ENCODE results near the gene COMT. TPM values are rescaled to one million over a fixed set of nuclear protein-coding genes. Genes with fewer than 3 reads are reported as not detected.

Gene COMT
- total and polyA plus RNA-seq, 9 donors = 61.9 to 104 (median 81.3) TPM

- WGBS (ENCODE audit: insufficient coverage) = 67% methylated on average over 11 of the region's 13 CpGs
- H3K27me3 ChIP-seq (ENCODE audit: control insufficient read depth, insufficient read depth, low read length) = no peaks in the 10 kb centered on the region
- no peak for DNase-seq
- peaks cover 28% of the 10 kb centered on the region for H3K4me1 ChIP-seq (ENCODE audit: control insufficient read depth, insufficient read depth, low read length)
- peaks cover 95% of the 10 kb centered on the region for H3K36me3 ChIP-seq (ENCODE audit: control insufficient read depth, insufficient read depth, low read length)
- no peak overlapping the region for H3K4me3 ChIP-seq (ENCODE audit: low read length)
- H3K27ac ChIP-seq (ENCODE audit: low read length) = peak overlapping the region; percentile 42
- H3K9me3 ChIP-seq (replicated peaks; ENCODE audit: control insufficient read depth, low read depth, low read length) = no peaks in the 10 kb centered on the region
Measured at GRCh38 chr22:19974935-19975706, 33.5 kb downstream of the COMT start.

- peaks cover 25% of the 10 kb centered on the region for H3K4me1 ChIP-seq (ENCODE audit: control insufficient read depth, insufficient read depth, low read length)
- peaks cover 96% of the 10 kb centered on the region for H3K36me3 ChIP-seq (ENCODE audit: control insufficient read depth, insufficient read depth, low read length)
- no peak for DNase-seq
- no peak overlapping the region for H3K4me3 ChIP-seq (ENCODE audit: low read length)
- no peaks in the 10 kb centered on the region for H3K27me3 ChIP-seq (ENCODE audit: control insufficient read depth, insufficient read depth, low read length)
- H3K9me3 ChIP-seq (replicated peaks; ENCODE audit: control insufficient read depth, low read depth, low read length) = no peaks in the 10 kb centered on the region
- no peak overlapping the region for H3K27ac ChIP-seq (ENCODE audit: low read length)
- WGBS (ENCODE audit: insufficient coverage) = no CpG with 5 or more reads among the region's 4 CpGs
Measured at GRCh38 chr22:19975707-19976035, 34.1 kb downstream of the COMT start.

GRCh38 chr22:19976671-19977070 is 35.1 kb downstream of the COMT start:
- no peak for DNase-seq
- no peak overlapping the region for H3K4me3 ChIP-seq (ENCODE audit: low read length)
- H3K9me3 ChIP-seq (replicated peaks; ENCODE audit: control insufficient read depth, low read depth, low read length) = no peaks in the 10 kb centered on the region
- H3K4me1 ChIP-seq (ENCODE audit: control insufficient read depth, insufficient read depth, low read length) = peaks cover 16% of the 10 kb centered on the region
- no peaks in the 10 kb centered on the region for H3K27me3 ChIP-seq (ENCODE audit: control insufficient read depth, insufficient read depth, low read length)
- 90% methylated on average over 2 of the region's 3 CpGs for WGBS (ENCODE audit: insufficient coverage)
- H3K36me3 ChIP-seq (ENCODE audit: control insufficient read depth, insufficient read depth, low read length) = peaks cover 96% of the 10 kb centered on the region
- no peak overlapping the region for H3K27ac ChIP-seq (ENCODE audit: low read length)

- H3K27me3 ChIP-seq (ENCODE audit: control insufficient read depth, insufficient read depth, low read length) = no peaks in the 10 kb centered on the region
- peaks cover 21% of the 10 kb centered on the region for H3K4me1 ChIP-seq (ENCODE audit: control insufficient read depth, insufficient read depth, low read length)
- whole genome bisulfite sequencing (ENCODE audit: insufficient coverage) = 90% methylated on average over 32 of the region's 32 CpGs
- no peak overlapping the region for H3K4me3 ChIP-seq (ENCODE audit: low read length)
- peaks cover 93% of the 10 kb centered on the region for H3K36me3 ChIP-seq (ENCODE audit: control insufficient read depth, insufficient read depth, low read length)
- no peaks in the 10 kb centered on the region for H3K9me3 ChIP-seq (replicated peaks; ENCODE audit: control insufficient read depth, low read depth, low read length)
- no peak overlapping the region for H3K27ac ChIP-seq (ENCODE audit: low read length)
- no peak for DNase-seq
Measured at GRCh38 chr22:19977296-19978243, 36.0 kb downstream of the COMT start.

- Histone ChIP-seq H3K9me3 (replicated peaks; ENCODE audit: control insufficient read depth, low read depth, low read length) (no peaks in the 10 kb centered on the region), H3K27me3 (ENCODE audit: control insufficient read depth, insufficient read depth, low read length) (no peaks in the 10 kb centered on the region), H3K36me3 (ENCODE audit: control insufficient read depth, insufficient read depth, low read length) (peaks cover 83% of the 10 kb centered on the region), H3K4me3 (ENCODE audit: low read length) (no peak overlapping the region), H3K27ac (ENCODE audit: low read length) (no peak overlapping the region), H3K4me1 (ENCODE audit: control insufficient read depth, insufficient read depth, low read length) (peaks cover 33% of the 10 kb centered on the region)
- 93% methylated on average over 16 of the region's 17 CpGs for WGBS (ENCODE audit: insufficient coverage)
- DNase-seq = no peak
Measured at GRCh38 chr22:19978748-19979147, 37.2 kb downstream of the COMT start.

- H3K4me1 ChIP-seq (ENCODE audit: control insufficient read depth, insufficient read depth, low read length) = peaks cover 39% of the 10 kb centered on the region
- no peaks in the 10 kb centered on the region for H3K9me3 ChIP-seq (replicated peaks; ENCODE audit: control insufficient read depth, low read depth, low read length)
- WGBS (ENCODE audit: insufficient coverage) = 93% methylated on average over 47 of the region's 52 CpGs
- DNase-seq = no peak
- no peak overlapping the region for H3K27ac ChIP-seq (ENCODE audit: low read length)
- peaks cover 72% of the 10 kb centered on the region for H3K36me3 ChIP-seq (ENCODE audit: control insufficient read depth, insufficient read depth, low read length)
- no peak overlapping the region for H3K4me3 ChIP-seq (ENCODE audit: low read length)
- H3K27me3 ChIP-seq (ENCODE audit: control insufficient read depth, insufficient read depth, low read length) = no peaks in the 10 kb centered on the region
Measured at GRCh38 chr22:19979712-19980493, 38.3 kb downstream of the COMT start.

GRCh38 chr22:19980766-19981165 is 39.2 kb downstream of the COMT start:
- WGBS (ENCODE audit: insufficient coverage) = 89% methylated on average over 4 of the region's 7 CpGs
- peaks cover 63% of the 10 kb centered on the region for H3K36me3 ChIP-seq (ENCODE audit: control insufficient read depth, insufficient read depth, low read length)
- H3K27ac ChIP-seq (ENCODE audit: low read length) = no peak overlapping the region
- no peak overlapping the region for H3K4me3 ChIP-seq (ENCODE audit: low read length)
- no peak for DNase-seq
- H3K4me1 ChIP-seq (ENCODE audit: control insufficient read depth, insufficient read depth, low read length) = peaks cover 41% of the 10 kb centered on the region
- H3K27me3 ChIP-seq (ENCODE audit: control insufficient read depth, insufficient read depth, low read length) = no peaks in the 10 kb centered on the region
- H3K9me3 ChIP-seq (replicated peaks; ENCODE audit: control insufficient read depth, low read depth, low read length) = no peaks in the 10 kb centered on the region

- DNase-seq = no peak
- Histone ChIP-seq H3K4me1 (ENCODE audit: control insufficient read depth, insufficient read depth, low read length) (peaks cover 47% of the 10 kb centered on the region), H3K9me3 (replicated peaks; ENCODE audit: control insufficient read depth, low read depth, low read length) (no peaks in the 10 kb centered on the region), H3K36me3 (ENCODE audit: control insufficient read depth, insufficient read depth, low read length) (peaks cover 59% of the 10 kb centered on the region), H3K4me3 (ENCODE audit: low read length) (no peak overlapping the region), H3K27ac (ENCODE audit: low read length) (no peak overlapping the region), H3K27me3 (ENCODE audit: control insufficient read depth, insufficient read depth, low read length) (no peaks in the 10 kb centered on the region)
- 84% methylated on average over 30 of the region's 33 CpGs for WGBS (ENCODE audit: insufficient coverage)
Measured at GRCh38 chr22:19981171-19981960, 39.8 kb downstream of the COMT start.

Measured in muscle of leg (tissue), 11 donors.